GM19372 (cell line): ENCODE data around the gene ITGB4.

Experiments used
- ATAC-seq: cut with Tn5 transposase; IDR thresholded peaks from one replicate; pipeline ENCODE4 v1.9.1; 2021; ENCODE audit warnings: mild to moderate bottlenecking, low read depth, moderate library complexity; ENCODE audit not compliant: unreplicated experiment

Gene ITGB4

GRCh38 chr17:75720656-75721462 is at the start of gene ITGB4:
ITGB4 (plus strand) TSS chr17:75721459; CDS start chr17:75724704, 3,245 bp downstream.
- ATAC-seq, result no peak

DNA sequence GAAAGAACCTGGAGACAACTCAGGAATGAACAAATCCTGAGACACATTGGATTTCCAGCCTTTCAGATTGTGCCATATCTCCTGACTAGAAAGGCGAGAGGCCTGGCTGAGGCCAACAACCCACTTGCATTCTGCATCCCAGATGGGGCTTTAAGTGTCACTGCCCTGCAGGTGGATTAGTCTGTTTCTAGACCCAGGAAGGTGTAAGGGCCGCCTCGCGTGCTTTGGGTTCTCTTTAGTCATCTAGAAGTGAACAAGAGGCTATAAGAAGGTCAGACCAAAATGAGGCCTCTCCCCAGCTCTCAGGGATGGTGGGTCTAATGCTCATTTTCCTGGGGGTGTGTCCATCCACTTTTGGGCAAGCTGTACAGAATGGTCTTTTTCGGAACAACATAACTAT is 49.2 kb upstream of the ITGB4 start:
- ATAC-seq, result no peak

DNA sequence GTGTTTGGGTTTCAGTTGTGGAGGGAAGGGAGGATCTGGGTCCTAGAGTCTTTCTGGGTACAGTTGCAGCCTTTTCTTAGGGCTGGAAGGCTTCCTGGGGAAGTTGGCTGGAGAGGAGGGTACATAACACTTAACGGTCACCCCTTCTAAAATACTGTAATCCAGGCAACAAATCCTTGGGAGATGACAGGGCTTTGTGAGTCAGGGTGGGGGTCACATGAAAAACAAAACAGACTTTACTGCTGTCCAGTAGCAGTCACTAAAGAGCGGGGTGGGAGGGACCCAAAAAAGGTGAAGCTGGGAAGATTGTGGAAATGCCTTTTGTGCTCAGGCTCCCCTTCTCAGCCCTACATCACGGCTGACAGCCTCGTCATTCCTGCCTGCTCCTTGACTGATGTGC is 47.8 kb upstream of the ITGB4 start:
- no peak for ATAC-seq

DNA sequence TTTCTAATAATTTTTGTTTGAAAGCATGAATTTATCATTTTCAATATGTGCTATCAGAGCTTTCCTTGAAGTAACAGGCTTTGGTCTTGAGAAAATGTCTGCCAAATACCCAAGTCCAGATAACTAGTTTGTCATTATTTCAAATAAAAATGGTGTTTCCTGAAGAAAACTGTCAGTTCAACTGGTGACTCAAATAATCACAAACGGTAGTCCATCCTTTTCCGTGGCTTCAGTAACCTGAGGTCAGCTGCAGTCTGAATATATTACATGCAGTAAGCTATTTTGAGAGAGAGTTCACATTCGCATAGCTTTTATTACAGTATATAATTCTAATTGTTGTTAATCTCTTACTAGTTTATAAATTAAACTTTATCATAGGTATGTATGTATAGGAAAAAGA is 44.8 kb upstream of the ITGB4 start:
- ATAC-seq, result no peak

- ATAC-seq, result no peak
Measured at GRCh38 chr17:75679706-75680211, 41.5 kb upstream of the ITGB4 start.

GRCh38 chr17:75680431-75680830 is 40.8 kb upstream of the ITGB4 start:
- no peak for ATAC-seq

GRCh38 chr17:75681289-75681688 is 40.0 kb upstream of the ITGB4 start:
- no peak for ATAC-seq

GRCh38 chr17:75683583-75683982 is 37.7 kb upstream of the ITGB4 start:
- no peak for ATAC-seq

GRCh38 chr17:75684249-75684648 is 37.0 kb upstream of the ITGB4 start:
- ATAC-seq, result no peak

DNA sequence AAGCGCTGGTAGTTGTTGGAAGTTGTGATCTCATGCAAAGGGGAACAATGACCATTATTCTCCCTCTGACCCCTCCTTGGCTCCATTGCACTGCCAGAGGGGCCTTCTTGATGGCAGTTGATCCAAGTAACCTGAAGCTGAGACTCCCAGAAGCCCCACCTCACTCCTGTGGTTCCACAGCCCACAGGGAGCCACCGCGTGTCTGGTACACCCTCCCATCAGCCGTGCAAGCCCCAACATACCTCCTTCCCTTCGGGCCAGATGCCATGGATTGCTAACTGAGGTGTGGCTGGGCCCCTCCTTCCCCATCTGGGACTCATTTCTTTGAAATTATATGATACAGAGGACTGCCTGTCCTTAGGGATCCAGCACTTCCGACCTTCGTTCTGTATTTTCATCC is 36.3 kb upstream of the ITGB4 start:
- no peak for ATAC-seq

DNA sequence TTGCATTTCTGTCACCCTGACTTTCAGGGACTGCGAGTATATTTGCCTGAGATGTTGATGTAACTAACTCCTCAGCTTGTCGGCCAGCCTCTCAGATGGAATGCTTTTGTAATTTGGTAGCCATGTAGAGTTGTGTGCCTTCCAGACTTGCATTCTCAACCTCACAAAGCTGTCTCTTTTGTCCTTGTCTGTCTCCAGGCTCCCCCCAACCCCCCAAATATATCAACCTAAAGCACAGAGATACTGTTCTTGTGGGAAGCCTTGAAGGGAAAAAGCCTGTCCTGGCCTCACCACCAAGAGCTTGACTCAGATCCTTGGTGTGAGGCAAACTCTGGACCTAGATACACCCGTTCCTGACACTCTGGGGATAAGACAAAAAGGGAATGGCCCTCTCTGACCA is 35.8 kb upstream of the ITGB4 start:
- ATAC-seq, result no peak

DNA sequence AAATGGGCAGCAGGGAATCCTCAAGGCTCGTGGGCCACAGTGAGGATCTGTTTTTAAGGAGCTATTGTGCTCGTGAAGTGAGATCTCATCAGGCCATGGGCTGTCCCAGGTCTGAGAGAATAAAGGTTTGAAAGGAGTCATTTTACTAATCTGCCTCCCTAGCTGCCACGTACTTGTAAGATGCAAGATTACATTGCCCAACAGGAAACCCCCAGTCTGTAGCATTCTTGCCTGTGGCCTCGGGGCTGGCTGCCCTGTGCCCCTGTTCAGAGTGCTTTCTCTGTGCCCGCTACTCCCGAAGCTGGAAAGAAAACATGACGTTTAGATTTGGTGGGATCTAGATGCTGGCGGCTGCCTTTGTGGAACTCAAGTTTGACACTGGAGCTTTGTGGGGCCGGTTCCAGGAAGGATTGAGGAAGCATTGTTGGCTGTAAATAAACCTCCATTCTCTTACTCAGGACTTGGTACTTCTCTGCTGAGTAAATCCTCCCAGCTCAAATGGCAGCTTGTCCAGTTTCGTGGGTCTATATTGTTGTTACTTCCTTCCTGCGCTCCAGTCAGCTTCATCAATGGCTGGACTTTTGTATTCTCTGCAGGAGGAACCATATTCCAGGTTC is 32.9 kb upstream of the ITGB4 start:
- no peak for ATAC-seq

DNA sequence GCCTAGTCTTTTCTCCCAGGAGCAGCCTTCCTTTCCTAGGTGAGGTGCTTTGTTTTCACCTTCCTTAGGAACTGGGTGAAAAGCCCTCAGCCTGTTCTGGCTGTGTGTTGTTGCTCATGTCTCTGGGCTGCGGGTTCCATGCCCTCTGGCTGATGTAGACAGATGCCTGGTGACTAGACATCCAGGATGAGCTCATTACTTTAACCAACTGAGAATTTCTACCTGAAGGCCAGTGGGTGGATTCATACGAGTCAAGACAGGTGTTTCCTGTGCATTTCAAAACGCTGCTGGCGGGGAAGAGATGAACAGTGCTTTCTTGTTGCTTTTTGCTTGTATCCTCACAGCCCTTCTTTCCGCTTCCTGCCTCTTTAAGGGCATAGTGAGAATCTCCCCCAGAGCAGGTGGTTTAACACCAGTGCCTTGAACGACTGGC is 31.8 kb upstream of the ITGB4 start:
- no peak for ATAC-seq

GRCh38 chr17:75691371-75691791 is 29.9 kb upstream of the ITGB4 start:
- no peak for ATAC-seq

DNA sequence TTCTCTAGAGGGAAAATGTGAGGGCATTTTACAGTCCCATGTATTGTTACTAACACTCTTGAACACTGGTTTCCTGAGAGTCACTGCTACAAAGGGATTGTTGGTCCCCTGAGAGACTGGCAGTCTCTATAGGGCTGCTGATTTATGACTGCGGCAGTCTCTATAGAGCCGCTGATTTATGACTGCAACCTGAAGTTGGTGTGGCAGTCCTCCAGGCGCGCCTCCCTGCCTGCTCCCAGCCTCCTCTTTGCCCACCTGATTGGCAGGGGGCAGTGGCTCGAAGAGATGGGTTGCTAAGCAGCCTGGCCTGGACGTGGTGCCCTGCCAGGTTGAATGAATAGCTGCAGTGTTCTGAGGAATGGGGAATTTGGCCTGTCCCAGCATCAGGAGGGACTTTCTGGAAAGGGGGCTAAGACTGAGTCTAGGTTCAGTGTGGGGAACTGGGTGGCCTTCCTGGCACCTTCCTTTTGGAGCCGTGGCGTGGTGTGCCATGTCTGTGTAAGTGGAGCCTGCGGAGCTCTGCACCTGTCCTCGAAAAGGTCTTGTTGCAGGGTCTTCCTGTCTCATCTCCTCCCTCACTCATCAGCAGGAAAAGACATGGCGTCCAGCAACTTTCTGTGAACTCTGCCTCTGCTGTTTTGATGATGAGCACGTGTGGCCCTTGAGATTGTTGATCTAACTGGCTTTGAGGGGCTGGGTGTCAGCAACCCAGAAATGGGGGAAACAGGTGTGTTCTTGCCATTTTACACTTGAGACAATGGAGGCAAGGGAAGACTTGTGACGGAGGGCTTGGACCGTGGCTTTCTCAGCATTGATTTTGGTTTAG is 29.2 kb upstream of the ITGB4 start:
- no peak for ATAC-seq

- ATAC-seq, result no peak
Measured at GRCh38 chr17:75692976-75693375, 28.3 kb upstream of the ITGB4 start.

DNA sequence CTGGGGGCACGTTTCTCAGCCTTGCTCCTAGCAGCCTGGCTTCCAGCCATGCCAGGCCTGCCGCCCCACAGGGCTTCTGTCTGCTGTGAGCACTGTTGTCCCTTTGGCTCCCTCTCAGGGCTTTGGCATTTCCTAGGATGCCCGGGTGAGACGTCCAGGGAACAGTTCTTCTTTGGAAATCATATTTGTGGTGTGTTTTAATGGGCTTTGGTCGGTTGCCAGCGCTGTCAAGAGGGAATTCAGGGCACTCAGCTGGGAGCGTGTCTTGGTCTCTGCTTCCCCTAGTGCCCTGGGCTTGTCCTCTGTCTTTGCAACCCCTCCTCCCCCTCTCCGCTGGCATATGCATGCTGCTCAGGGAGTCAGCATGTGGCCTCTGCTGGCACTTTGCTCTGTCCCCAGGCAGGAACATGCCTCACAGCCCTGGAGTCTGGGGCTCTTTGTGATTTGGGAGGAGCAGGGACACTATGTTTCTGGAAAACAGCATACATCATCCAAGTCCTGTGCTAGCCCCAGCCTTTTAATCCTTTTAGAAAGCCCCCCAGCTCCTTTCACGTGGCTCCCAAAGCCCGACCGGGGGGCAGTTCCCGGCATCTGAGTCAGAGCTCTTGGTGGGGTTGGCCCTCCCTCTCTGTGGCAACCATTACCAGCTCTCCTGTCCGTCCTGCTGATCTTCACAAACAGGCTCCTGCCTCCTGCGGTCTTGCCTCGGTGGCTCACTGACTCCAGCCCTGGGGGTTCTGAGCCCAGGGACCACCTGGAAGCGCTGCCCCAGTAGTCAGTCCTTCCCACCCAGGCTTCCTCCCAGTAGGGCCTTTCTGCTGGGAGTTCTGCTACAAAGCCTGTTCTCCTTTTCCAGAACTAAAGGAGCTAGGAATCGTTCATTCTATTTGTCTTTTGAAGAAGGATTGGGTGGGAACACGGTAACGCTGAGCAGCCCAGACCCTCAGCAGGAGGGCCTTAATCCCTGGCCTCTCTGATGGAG is 27.5 kb upstream of the ITGB4 start:
- no peak for ATAC-seq

DNA sequence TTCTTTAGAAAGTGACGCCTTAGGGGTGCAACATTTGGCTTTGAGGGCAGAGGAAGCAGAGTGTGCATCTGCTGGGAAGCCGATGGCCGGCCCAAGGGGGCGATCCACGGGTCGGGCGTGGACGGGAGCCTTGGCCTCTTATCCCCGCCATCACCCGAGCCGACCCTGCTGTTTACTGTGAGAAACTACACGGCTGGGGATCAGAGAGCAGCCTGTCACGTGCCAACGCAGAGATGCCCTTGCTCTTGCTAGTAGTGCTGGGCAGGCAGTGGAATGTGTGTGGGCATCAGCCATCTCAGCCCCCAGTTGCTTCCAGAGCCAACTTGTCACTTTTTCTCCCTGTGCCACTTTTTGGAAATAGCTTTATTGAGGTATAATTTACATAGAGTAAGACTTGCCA is 26.7 kb upstream of the ITGB4 start:
- ATAC-seq, result no peak

GRCh38 chr17:75695141-75695829 is 26.0 kb upstream of the ITGB4 start:
- ATAC-seq, result no peak
